Fibroblast of lung (primary cell): ENCODE data around the gene YTHDF2. TPM values are rescaled to one million over a fixed set of nuclear protein-coding genes. Genes with fewer than 3 reads are reported as not detected.

Source experiments
- DNase-seq, 2 donors: peaks; one replicate each; pipeline versions ENCODE4 v3.0.0 to v3.0.0-alpha.2; 2010; ENCODE audit warnings: low read depth in 2 of 2
- H2AFZ ChIP-seq: 2 replicates; pipeline ENCODE4 v1.5.1; 2012; ENCODE audit warnings: low read length, control low read depth, inconsistent platforms
- H3K27ac ChIP-seq: 2 replicates; pipeline ENCODE4 v1.5.1; 2011; ENCODE audit warnings: low read length, control low read depth; ENCODE audit not compliant: insufficient read depth
- H3K27me3 ChIP-seq: 2 replicates; pipeline ENCODE4 v1.5.1; 2011; ENCODE audit warnings: mild to moderate bottlenecking, low read length; ENCODE audit not compliant: control insufficient read depth, insufficient read depth
- H3K36me3 ChIP-seq: 2 replicates; pipeline ENCODE4 v1.5.1; 2011; ENCODE audit warnings: low read length; ENCODE audit not compliant: control insufficient read depth, insufficient read depth
- H3K4me1 ChIP-seq: 2 replicates; pipeline ENCODE4 v1.5.1; 2011; ENCODE audit warnings: low read length; ENCODE audit not compliant: control insufficient read depth, insufficient read depth; ENCODE audit errors: extremely low read depth
- H3K4me2 ChIP-seq: 2 replicates; pipeline ENCODE4 v1.5.1; 2011; ENCODE audit warnings: low read length, control low read depth; ENCODE audit not compliant: insufficient read depth; ENCODE audit errors: extremely low read depth
- H3K4me3 ChIP-seq, 4 experiments: fragments of 200-600 bp in 1 of 4; sonication (generic) in 1 of 4; replicated peaks in 1 of 4; 2 replicates each; pipeline ENCODE4 v1.5.1; 2011 to 2016; ENCODE audit warnings: low read length in 4 of 4, low read depth in 3 of 4, mild to moderate bottlenecking in 3 of 4, control low read depth in 2 of 4, inconsistent platforms in 1 of 4, mixed read lengths in 1 of 4; ENCODE audit not compliant: insufficient read depth in 1 of 4; ENCODE audit errors: control extremely low read depth in 1 of 4
- H3K79me2 ChIP-seq: 2 replicates; pipeline ENCODE4 v1.5.1; 2012; ENCODE audit warnings: mild to moderate bottlenecking, low read length, inconsistent platforms; ENCODE audit not compliant: control insufficient read depth, insufficient read depth
- H3K9ac ChIP-seq: 2 replicates; pipeline ENCODE4 v1.5.1; 2011; ENCODE audit warnings: mild to moderate bottlenecking, low read length, control low read depth; ENCODE audit not compliant: insufficient read depth
- H3K9me3 ChIP-seq: 2 replicates; pipeline ENCODE4 v1.5.1; 2012; ENCODE audit warnings: low read depth, low read length; ENCODE audit not compliant: control insufficient read depth, insufficient read depth
- H4K20me1 ChIP-seq: 2 replicates; pipeline ENCODE4 v1.5.1; 2011; ENCODE audit warnings: low read length; ENCODE audit not compliant: control insufficient read depth, insufficient read depth; ENCODE audit errors: extremely low read depth
- CTCF ChIP-seq, 2 donors: IDR thresholded peaks in 1 of 2; conservative IDR thresholded peaks in 1 of 2; 1 replicate in 1 of 2; 2 replicates in 1 of 2; pipeline ENCODE4 v1.5.1; 2011 to 2012; ENCODE audit warnings: low read length in 2 of 2, control low read depth in 1 of 2, inconsistent platforms in 1 of 2, low read depth in 1 of 2, mild to moderate bottlenecking in 1 of 2
- EZH2 ChIP-seq: IDR thresholded peaks from 2 replicates; pipeline ENCODE4 v1.5.1; 2012; ENCODE audit warnings: low read length, control low read depth, mild to moderate bottlenecking; ENCODE audit errors: missing control alignments
- polyA plus RNA-seq, 2 donors: library from polyadenylated mRNA; depleted of rRNA in 1 of 2; stranded (reverse) in 1 of 2; unstranded in 1 of 2; fragments of >200 nt; gene quantifications; 2 replicates each; pipeline ENCODE4 v1.2.1, GENCODE V29; 2011 to 2012; ENCODE audit warnings: missing spikeins in 1 of 2
- total RNA-seq: library from RNA; depleted of rRNA; stranded (reverse); fragments of >200 nt; gene quantifications from 2 replicates; pipeline ENCODE4 v1.2.1, GENCODE V29; 2014

Gene YTHDF2
- total and polyA plus RNA-seq, 2 donors (not counting 1 experiment from before 2014, with no cell fraction given): 57.5 to 89.0 TPM

- Histone ChIP-seq H3K4me3 (no peak overlapping the region), H3K9me3 (no peaks in the 10 kb centered on the region), H3K36me3 (peaks cover 5% of the 10 kb centered on the region), H2AFZ (no peak overlapping the region), H3K79me2 (peaks cover 4% of the 10 kb centered on the region), H3K4me1 (no peaks in the 10 kb centered on the region), H4K20me1 (peaks cover 3% of the 10 kb centered on the region), H3K27ac (no peak overlapping the region), H3K27me3 (no peaks in the 10 kb centered on the region), H3K4me2 (no peak overlapping the region), H3K9ac (no peak overlapping the region)
- DNase-seq: no peak
- TF ChIP-seq CTCF (conservative IDR thresholded peaks at IDR 0.05 in 1 of 2, IDR thresholded peaks at IDR 0.05 in 1 of 2; ENCODE audit: low read depth in 1 of 2, low read length in 2 of 2): no peak
- no peak for TF ChIP-seq EZH2
Observed at GRCh38 chr1:28773105-28773504, 36.4 kb downstream of the YTHDF2 start.

- H3K4me2 ChIP-seq: peak overlapping the region; percentile 52
- no peak for TF ChIP-seq EZH2
- TF ChIP-seq CTCF (conservative IDR thresholded peaks at IDR 0.05 in 1 of 2, IDR thresholded peaks at IDR 0.05 in 1 of 2; ENCODE audit: low read depth in 1 of 2, low read length in 2 of 2): no peak
- H3K9ac ChIP-seq: no peak overlapping the region
- H4K20me1 ChIP-seq: no peaks in the 10 kb centered on the region
- no peak overlapping the region for H2AFZ ChIP-seq
- DNase-seq: peak; percentile 17 to 77
- H3K4me1 ChIP-seq: no peaks in the 10 kb centered on the region
- H3K79me2 ChIP-seq: no peaks in the 10 kb centered on the region
- no peaks in the 10 kb centered on the region for H3K9me3 ChIP-seq
- H3K27ac ChIP-seq: no peak overlapping the region
- no peaks in the 10 kb centered on the region for H3K27me3 ChIP-seq
- H3K4me3 ChIP-seq: peak overlapping the region in 3 of 4 experiments; percentile 11 to 50 (median 30)
- H3K36me3 ChIP-seq: peaks cover 2% of the 10 kb centered on the region
Observed at GRCh38 chr1:28775121-28775942, 38.6 kb downstream of the YTHDF2 start.

- no peak for DNase-seq
- H2AFZ ChIP-seq: no peak overlapping the region
- no peak overlapping the region for H3K27ac ChIP-seq
- no peaks in the 10 kb centered on the region for H3K4me1 ChIP-seq
- H3K4me3 ChIP-seq: no peak overlapping the region
- TF ChIP-seq EZH2 (no peak), CTCF (conservative IDR thresholded peaks at IDR 0.05 in 1 of 2, IDR thresholded peaks at IDR 0.05 in 1 of 2; ENCODE audit: low read depth in 1 of 2, low read length in 2 of 2) (no peak)
- no peaks in the 10 kb centered on the region for H4K20me1 ChIP-seq
- H3K79me2 ChIP-seq: no peaks in the 10 kb centered on the region
- H3K36me3 ChIP-seq: no peaks in the 10 kb centered on the region
- H3K27me3 ChIP-seq: no peaks in the 10 kb centered on the region
- H3K4me2 ChIP-seq: no peak overlapping the region
- no peaks in the 10 kb centered on the region for H3K9me3 ChIP-seq
- no peak overlapping the region for H3K9ac ChIP-seq
Observed at GRCh38 chr1:28776341-28776740, 39.6 kb downstream of the YTHDF2 start.
